ENCODE measurements around the gene IL36A.

The IL36A gene

GRCh38 chr2:113053666-113054065 is 48.4 kb downstream of the IL36A start:
- DNase-seq = no peak

- DNase-seq = no peak
Measured at GRCh38 chr2:113054066-113054465, 48.8 kb downstream of the IL36A start.

- no peak for DNase-seq
Measured at GRCh38 chr2:113056521-113056920, 51.3 kb downstream of the IL36A start.

- DNase-seq = no peak
Measured at GRCh38 chr2:113057117-113057516, 51.9 kb downstream of the IL36A start.
